WTC11 (cell line): ENCODE data around the gene LIPH.

Source experiments
- CREB1 ChIP-seq: sonication (generic); formaldehyde crosslinking; IDR thresholded peaks from 2 replicates; pipeline ENCODE4 v1.8.0; 2023; ENCODE audit warnings: mild to moderate bottlenecking, missing genetic modification reagents
- FOXP1 ChIP-seq: sonication (generic); formaldehyde crosslinking; IDR thresholded peaks from 2 replicates; pipeline ENCODE4 v1.8.0; 2022; ENCODE audit warnings: missing genetic modification reagents, mild to moderate bottlenecking, moderate library complexity, borderline replicate concordance
- NFATC4 ChIP-seq: fragments of 250-450 bp; sonication (Bioruptor Pico); IDR thresholded peaks from 2 replicates; pipeline ENCODE4 v1.9.0; 2021; ENCODE audit warnings: mild to moderate bottlenecking
- NFYB ChIP-seq: sonication (generic); formaldehyde crosslinking; conservative IDR thresholded peaks from 2 replicates; pipeline ENCODE4 v1.8.0; 2022; ENCODE audit warnings: low read depth, missing genetic modification reagents
- TCF7 ChIP-seq: sonication (generic); formaldehyde crosslinking; IDR thresholded peaks from 2 replicates; pipeline ENCODE4 v1.8.0; 2022; ENCODE audit warnings: mild to moderate bottlenecking, low read depth, missing genetic modification reagents, moderate library complexity
- ZNF263 ChIP-seq: sonication (generic); formaldehyde crosslinking; IDR thresholded peaks from 2 replicates; pipeline ENCODE4 v1.8.1; 2022; ENCODE audit warnings: low read depth, mild to moderate bottlenecking, moderate library complexity, missing genetic modification reagents
- TF ChIP-seq, protein P1 (sequence below): fragments of 200-600 bp; IDR thresholded peaks from 2 replicates; pipeline ENCODE4 v1.8.0; 2022; ENCODE audit warnings: antibody characterized with exemption
- TF ChIP-seq, protein P2 (sequence below): sonication (generic); formaldehyde crosslinking; IDR thresholded peaks from 2 replicates; pipeline ENCODE4 v1.8.1; 2022; ENCODE audit warnings: low read depth, mild to moderate bottlenecking, moderate library complexity, missing genetic modification reagents, borderline replicate concordance
- TF ChIP-seq, protein P3 (sequence below): sonication (generic); formaldehyde crosslinking; IDR thresholded peaks from 2 replicates; pipeline ENCODE4 v1.8.0; 2022; ENCODE audit warnings: mild to moderate bottlenecking, missing genetic modification reagents

DNA sequence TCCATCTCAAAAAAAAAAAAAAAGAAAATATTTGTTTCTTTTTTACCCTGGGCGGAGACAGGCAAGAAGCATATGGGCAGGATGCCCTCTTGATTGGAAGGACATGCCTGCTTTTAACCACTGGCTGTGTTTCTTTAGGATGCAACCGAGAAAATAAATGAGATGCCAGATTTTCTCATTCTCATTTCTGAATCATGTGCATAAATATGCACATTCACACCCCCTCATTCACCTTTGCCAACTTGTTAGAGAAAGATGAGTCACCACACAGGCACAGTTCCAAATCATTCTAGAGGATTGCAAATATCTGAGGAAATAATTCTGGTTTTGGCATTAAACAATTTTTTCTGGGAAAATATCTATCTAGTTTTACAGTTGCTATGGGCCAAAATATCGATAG, 3.3 kb downstream of the LIPH start:
- TF ChIP-seq, protein P1, sequence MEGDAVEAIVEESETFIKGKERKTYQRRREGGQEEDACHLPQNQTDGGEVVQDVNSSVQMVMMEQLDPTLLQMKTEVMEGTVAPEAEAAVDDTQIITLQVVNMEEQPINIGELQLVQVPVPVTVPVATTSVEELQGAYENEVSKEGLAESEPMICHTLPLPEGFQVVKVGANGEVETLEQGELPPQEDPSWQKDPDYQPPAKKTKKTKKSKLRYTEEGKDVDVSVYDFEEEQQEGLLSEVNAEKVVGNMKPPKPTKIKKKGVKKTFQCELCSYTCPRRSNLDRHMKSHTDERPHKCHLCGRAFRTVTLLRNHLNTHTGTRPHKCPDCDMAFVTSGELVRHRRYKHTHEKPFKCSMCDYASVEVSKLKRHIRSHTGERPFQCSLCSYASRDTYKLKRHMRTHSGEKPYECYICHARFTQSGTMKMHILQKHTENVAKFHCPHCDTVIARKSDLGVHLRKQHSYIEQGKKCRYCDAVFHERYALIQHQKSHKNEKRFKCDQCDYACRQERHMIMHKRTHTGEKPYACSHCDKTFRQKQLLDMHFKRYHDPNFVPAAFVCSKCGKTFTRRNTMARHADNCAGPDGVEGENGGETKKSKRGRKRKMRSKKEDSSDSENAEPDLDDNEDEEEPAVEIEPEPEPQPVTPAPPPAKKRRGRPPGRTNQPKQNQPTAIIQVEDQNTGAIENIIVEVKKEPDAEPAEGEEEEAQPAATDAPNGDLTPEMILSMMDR = no peak
- TF ChIP-seq FOXP1 (CRISPR knock-in tag) (no peak), NFYB (no peak), CREB1 (CRISPR knock-in tag) (no peak), NFATC4 (CRISPR knock-in tag) (no peak), ZNF263 (CRISPR knock-in tag) (no peak), TCF7 (CRISPR knock-in tag) (no peak)
- TF ChIP-seq, protein P2, sequence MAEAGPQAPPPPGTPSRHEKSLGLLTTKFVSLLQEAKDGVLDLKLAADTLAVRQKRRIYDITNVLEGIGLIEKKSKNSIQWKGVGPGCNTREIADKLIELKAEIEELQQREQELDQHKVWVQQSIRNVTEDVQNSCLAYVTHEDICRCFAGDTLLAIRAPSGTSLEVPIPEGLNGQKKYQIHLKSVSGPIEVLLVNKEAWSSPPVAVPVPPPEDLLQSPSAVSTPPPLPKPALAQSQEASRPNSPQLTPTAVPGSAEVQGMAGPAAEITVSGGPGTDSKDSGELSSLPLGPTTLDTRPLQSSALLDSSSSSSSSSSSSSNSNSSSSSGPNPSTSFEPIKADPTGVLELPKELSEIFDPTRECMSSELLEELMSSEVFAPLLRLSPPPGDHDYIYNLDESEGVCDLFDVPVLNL (CRISPR knock-in tag) = no peak
- TF ChIP-seq, protein P3, sequence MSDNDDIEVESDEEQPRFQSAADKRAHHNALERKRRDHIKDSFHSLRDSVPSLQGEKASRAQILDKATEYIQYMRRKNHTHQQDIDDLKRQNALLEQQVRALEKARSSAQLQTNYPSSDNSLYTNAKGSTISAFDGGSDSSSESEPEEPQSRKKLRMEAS (CRISPR knock-in tag) = no peak
